C4-2B (cell line): ENCODE measurements around the gene VAC14.

Experiments used
- CTCF ChIP-seq: fragments of 450-650 bp; conservative IDR thresholded peaks from 2 replicates; pipeline ENCODE4 v1.5.1; 2017; ENCODE audit warnings: mild to moderate bottlenecking
- ZFX ChIP-seq: fragments of 450-650 bp; IDR thresholded peaks from 2 replicates; pipeline ENCODE4 v1.6.1; 2017

GRCh38 chr16:70766176-70766575, 34.8 kb downstream of the VAC14 start:
- TF ChIP-seq CTCF (no peak), ZFX (no peak)
